Activated T-cell treated with anti-CD3 and anti-CD28 coated beads, Interleukin-2, amount 50 U/mL, for 4 hours (primary cell): Measurements from ENCODE around the gene USP6NL. TPM values are rescaled to one million over a fixed set of nuclear protein-coding genes. Genes with fewer than 3 reads are reported as not detected.

Source experiments
- ATAC-seq, 2 donors: fragments of 200-7000 bp; cut with Tn5 transposase; one replicate each; pipeline ENCODE4 v1.10.0; 2021
- DNase-seq: peaks from one replicate; pipeline ENCODE4 v3.0.0-alpha.2; 2020
- H3K27me3 Mint-ChIP-seq: one replicate; pipeline ENCODE4 v1.8.0; 2021; ENCODE audit warnings: low read depth, mixed read lengths
- H3K36me3 Mint-ChIP-seq: one replicate; pipeline ENCODE4 v1.8.0; 2022; ENCODE audit warnings: mixed read lengths; ENCODE audit not compliant: insufficient read depth
- H3K4me1 Mint-ChIP-seq: one replicate; pipeline ENCODE4 v1.8.0; 2021; ENCODE audit warnings: low read depth, mixed read lengths
- H3K4me3 Mint-ChIP-seq: one replicate; pipeline ENCODE4 v1.8.0; 2021; ENCODE audit warnings: mild to moderate bottlenecking, moderate library complexity, mixed read lengths
- H3K9me3 Mint-ChIP-seq: one replicate; pipeline ENCODE4 v1.8.0; 2021; ENCODE audit warnings: mixed read lengths
- total RNA-seq, 3 donors: library from RNA; stranded (reverse); gene quantifications; one replicate each; pipeline ENCODE4 v1.2.1, GENCODE V29; 2021

USP6NL gene
- total RNA-seq, 3 donors from 2014 or later: 4.7 to 5.3 (median 4.7) TPM

DNA sequence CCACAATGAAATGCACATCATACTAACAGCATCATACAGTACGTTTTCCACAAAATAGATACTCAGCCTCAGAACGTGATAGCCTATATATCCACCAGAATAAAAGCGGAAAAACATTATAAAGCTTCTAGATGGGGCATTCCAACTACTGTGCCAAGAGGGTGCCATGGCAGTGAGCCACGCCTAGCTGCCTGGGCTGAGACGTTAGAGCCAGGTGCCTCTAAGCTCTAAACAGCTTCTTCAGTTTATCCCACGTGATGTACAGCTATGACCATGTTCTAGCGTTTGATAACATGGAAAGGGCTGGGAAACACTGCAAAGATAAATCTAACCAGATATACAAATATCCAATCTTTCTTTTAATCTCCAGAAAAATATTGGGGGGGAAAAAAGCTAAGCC, 17.8 kb downstream of the USP6NL start:
- Mint-ChIP-seq H3K9me3 (no peaks in the 10 kb centered on the region), H3K4me1 (peaks cover 4% of the 10 kb centered on the region), H3K36me3 (peaks cover 2% of the 10 kb centered on the region), H3K4me3 (no peak overlapping the region), H3K27me3 (no peaks in the 10 kb centered on the region)
- DNase-seq (no peak), ATAC-seq (no peak)

DNA sequence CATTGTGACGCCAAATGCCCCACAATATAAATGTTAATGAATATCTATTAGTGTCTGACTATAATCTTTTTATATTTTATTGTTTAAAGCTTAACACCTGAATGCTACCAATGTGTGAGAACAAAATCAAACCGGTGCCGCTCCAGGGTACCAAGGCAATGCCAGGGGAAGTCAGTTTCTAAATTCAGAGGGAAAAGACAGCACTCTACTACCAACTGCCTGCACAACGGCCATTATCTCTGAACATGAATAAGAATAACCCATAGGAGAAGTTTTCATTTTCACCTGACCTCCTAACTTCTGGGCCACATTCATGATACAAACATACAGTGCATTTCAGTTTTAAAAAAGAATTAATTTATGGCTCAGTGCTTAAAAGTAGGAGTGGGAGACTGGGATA, 21.7 kb downstream of the USP6NL start:
- Mint-ChIP-seq H3K4me1 (peaks cover 3% of the 10 kb centered on the region), H3K4me3 (no peak overlapping the region), H3K27me3 (peaks cover 2% of the 10 kb centered on the region), H3K9me3 (peaks cover 3% of the 10 kb centered on the region), H3K36me3 (no peaks in the 10 kb centered on the region)
- ATAC-seq (no peak), DNase-seq (no peak)

DNA sequence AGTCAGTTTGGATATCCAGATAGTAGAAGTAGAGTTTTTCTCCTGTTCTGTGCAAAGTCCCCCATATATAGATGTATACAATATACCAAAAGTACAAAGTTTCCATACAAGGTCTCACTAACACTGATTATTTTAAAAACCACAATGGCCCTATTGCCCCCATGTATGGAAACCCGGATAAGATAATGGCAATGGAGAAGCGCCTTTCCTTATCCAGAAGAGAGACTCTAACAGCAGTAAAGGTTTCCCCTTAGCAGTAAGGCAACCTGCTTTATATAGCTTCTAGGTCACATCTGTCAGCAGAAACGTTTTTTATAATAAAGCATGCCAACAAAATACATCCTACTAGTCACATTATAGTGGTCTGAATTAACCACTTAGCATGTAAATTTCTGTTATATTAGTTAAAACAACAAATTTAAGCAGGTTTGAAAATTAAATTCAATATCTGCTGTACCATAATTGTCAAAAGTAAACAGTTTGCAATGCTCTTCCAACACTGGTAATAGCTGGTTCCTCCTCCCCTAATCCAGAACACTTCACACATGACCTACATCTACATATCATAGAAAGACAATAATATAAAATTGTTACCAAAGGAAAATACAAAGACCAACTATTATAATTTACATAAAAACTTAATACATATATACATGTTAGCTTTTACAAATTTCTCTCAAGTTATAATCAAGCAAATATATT, 22.4 kb downstream of the USP6NL start:
- H3K4me1 Mint-ChIP-seq: peaks cover 3% of the 10 kb centered on the region
- H3K27me3 Mint-ChIP-seq: peaks cover 4% of the 10 kb centered on the region
- ATAC-seq (no peak), DNase-seq (no peak)
- peaks cover 3% of the 10 kb centered on the region for H3K9me3 Mint-ChIP-seq
- H3K4me3 Mint-ChIP-seq: no peak overlapping the region
- H3K36me3 Mint-ChIP-seq: peaks cover 2% of the 10 kb centered on the region

DNA sequence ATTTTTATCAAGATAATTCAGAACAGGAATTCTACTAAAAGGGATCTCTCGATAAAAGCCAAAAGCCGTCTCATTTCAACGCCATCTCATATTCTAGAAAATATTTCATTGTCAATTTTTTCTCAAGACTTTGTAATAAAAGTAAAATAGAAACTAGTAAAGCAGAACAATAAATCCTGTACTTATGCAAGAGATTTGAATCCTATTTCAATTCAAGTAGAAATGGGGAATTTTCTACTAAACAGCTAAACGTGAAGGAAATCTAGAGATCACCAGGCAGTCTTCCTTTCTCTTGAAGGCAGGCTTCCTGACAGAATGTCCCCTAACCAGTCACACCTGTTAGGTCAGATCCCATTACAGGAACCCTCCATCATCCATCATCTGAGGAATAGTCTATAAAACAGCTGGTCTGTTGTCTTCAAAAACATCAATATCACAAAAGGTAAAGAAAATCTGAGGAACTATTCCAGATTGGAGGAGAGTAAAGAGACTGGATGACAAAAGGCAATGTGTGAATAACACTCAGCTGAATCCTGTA, 23.7 kb downstream of the USP6NL start:
- Mint-ChIP-seq H3K27me3 (peaks cover 4% of the 10 kb centered on the region), H3K9me3 (peaks cover 3% of the 10 kb centered on the region), H3K4me1 (peaks cover 3% of the 10 kb centered on the region)

DNA sequence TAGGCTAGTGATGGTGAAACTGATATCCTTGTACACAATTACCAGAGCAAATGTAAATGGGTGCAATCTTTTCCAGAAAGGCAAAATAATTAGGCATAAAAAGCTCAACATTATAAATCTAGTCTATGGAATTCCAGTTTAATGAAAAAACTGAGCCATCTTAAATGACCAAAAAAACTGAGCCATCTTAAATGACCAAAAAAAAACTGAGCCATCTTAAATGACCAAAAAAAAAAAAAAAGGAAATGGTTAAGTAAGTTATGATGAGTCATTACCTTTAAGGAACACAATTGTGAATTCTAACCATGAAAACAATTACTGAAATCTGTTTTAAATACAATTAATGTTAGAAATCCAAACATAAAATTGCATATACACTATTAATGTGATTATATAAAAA, 25.3 kb downstream of the USP6NL start:
- Mint-ChIP-seq H3K4me1 (peaks cover 11% of the 10 kb centered on the region), H3K36me3 (peaks cover 2% of the 10 kb centered on the region), H3K4me3 (no peak overlapping the region), H3K9me3 (peaks cover 3% of the 10 kb centered on the region), H3K27me3 (peaks cover 4% of the 10 kb centered on the region)
- DNase-seq: no peak
- ATAC-seq: no peak

More for the DNA sequence above, 23.7 kb downstream of the USP6NL start:
- ATAC-seq (no peak), DNase-seq (no peak)
- peaks cover 2% of the 10 kb centered on the region for H3K36me3 Mint-ChIP-seq
- H3K4me3 Mint-ChIP-seq: no peak overlapping the region

DNA sequence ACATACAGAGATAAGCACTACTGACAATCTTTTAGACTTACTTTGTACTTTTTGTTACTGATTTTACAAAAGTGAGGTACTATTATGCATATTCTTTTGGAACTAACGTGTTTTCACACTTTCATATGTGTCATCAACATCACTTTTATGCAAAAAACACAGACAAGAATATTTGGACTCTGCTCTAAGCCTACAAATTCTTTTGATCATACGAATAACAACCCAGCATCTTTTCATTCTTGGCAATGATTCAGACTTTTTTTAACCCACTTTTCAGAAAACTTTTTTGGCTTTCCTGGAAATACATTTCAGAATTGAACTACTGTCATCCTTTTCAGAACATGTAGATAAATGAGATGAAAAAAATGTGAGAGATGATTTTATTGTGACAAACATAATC, 30.2 kb downstream of the USP6NL start:
- Mint-ChIP-seq H3K36me3 (peaks cover 2% of the 10 kb centered on the region), H3K4me1 (peaks cover 28% of the 10 kb centered on the region), H3K27me3 (peaks cover 4% of the 10 kb centered on the region), H3K4me3 (no peak overlapping the region), H3K9me3 (peaks cover 3% of the 10 kb centered on the region)
- ATAC-seq (peak; percentile 71 to 77), DNase-seq (no peak)

DNA sequence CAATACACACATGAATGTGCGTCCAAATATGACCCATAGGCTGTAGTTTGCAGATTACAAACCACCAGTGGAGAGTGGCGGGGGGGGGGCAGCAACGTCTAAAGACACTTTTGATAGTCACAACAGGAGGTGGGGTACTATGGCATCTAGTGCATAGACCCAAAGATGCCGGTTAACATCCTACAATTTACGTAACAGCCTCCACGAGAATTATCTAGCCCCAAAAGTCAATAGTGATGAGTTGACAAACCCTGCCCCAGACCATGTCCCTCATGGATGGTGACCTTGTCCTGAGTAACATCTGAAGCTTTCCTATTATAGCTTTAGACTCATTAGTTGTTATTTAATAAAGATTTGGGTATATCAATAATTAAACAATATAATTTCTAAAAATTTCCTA, 31.6 kb downstream of the USP6NL start:
- Mint-ChIP-seq H3K4me3 (no peak overlapping the region), H3K9me3 (peaks cover 1% of the 10 kb centered on the region), H3K36me3 (peaks cover 2% of the 10 kb centered on the region), H3K27me3 (peaks cover 4% of the 10 kb centered on the region), H3K4me1 (peaks cover 34% of the 10 kb centered on the region)
- no peak for ATAC-seq
- DNase-seq: no peak

DNA sequence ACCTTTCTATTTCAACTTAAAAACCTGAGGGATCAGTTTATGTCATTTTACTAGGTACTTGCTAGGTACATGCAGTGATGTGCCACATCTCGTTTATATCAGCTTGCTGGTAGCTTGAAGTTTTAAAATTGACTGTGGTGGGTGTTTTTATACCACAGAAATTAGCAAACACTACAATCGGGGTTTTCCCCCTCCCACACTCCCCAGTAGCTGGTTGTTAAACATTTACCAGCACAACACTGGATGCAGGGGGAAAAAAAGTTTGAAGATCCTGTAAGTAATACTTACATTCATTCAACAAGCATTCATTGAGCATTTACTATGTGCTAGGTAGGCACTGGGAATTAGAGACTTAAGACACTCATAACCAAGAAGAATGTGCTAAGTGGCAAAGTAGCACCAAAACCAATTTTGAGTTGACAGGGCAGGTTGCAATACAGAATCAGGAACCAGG, 32.6 kb downstream of the USP6NL start:
- no peaks in the 10 kb centered on the region for H3K9me3 Mint-ChIP-seq
- H3K36me3 Mint-ChIP-seq: no peaks in the 10 kb centered on the region
- ATAC-seq: peak; percentile 75 to 81
- peaks cover 2% of the 10 kb centered on the region for H3K27me3 Mint-ChIP-seq
- peaks cover 38% of the 10 kb centered on the region for H3K4me1 Mint-ChIP-seq
- peak; percentile 8 for DNase-seq
- no peak overlapping the region for H3K4me3 Mint-ChIP-seq

DNA sequence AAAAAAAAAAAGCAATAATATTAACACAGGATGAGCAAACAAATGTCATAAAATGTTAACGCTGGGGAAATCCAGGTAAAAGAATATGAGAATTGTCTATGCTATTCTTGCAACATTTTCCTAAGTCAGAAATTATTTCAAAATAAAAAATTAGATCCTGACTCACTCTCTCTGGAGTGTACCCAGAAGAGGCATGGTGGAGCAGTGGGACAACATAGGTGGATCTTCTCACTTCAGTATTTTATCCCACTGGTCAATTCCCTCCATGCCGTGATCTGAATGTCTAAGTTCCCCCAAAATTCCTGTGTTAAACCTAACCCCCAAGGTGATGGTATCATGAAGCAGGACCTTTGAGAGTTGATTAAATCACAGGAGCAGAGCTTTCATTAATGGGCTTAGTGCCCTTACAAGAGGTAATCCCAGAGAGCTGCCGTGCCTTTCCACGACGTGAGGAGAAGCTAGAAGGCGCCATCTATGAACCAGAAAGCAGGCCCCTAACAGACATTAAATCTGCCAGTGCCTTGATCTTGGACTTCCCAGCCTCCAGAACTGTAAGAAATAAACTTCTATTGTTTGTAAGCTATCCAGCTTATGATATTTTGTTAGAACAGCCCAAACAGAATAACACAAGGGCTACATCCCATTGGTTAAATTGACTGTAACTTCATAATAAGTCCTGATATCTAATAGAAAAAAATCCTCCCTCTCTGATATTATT, 35.2 kb downstream of the USP6NL start:
- DNase-seq (no peak), ATAC-seq (no peak)
- Mint-ChIP-seq H3K9me3 (no peaks in the 10 kb centered on the region), H3K27me3 (peaks cover 2% of the 10 kb centered on the region), H3K4me1 (peaks cover 35% of the 10 kb centered on the region), H3K36me3 (no peaks in the 10 kb centered on the region), H3K4me3 (no peak overlapping the region)

DNA sequence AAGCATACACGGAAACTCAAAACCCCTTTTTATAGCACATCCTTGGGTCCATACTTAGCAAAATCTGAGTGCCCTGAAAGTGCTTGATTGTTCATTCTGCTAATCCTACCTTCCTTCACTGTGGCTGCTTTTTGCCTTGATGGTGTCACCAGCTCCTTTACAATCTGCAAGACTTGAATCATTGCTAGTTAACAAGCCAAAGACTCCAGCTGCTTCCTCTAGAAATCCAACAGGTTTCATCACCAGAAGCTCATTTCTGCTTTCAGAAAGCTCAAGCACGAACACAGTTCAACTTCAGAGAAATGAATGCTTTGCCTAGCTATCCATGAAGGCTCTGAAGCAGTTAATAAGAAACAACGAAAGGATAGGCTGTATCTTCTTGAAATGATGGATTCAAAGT, 38.0 kb downstream of the USP6NL start:
- DNase-seq: no peak

DNA sequence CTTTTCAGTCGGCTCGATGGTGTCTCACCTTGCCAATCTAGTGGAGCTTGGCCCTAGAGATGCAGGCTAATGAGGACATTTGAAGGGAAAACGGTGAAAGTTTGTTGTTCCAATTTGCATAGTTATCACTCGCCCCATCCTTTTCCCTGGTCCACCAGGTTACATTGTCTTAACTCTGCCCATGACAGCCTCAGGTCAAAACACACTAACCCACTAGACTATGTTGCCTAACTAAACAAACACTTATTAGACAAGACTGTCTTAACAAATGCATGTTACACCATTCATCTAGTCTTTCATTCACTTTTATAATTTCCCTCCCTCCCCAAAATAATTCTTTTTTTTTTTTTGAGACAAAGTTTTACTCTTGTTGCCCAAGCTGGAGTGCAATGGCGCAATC, 40.7 kb downstream of the USP6NL start:
- Mint-ChIP-seq H3K36me3 (no peaks in the 10 kb centered on the region), H3K9me3 (no peaks in the 10 kb centered on the region), H3K4me1 (peaks cover 16% of the 10 kb centered on the region), H3K4me3 (no peak overlapping the region), H3K27me3 (no peaks in the 10 kb centered on the region)
- ATAC-seq (no peak), DNase-seq (no peak)

More for the DNA sequence above, 38.0 kb downstream of the USP6NL start:
- H3K4me1 Mint-ChIP-seq: peaks cover 18% of the 10 kb centered on the region
- no peaks in the 10 kb centered on the region for H3K36me3 Mint-ChIP-seq
- peak in 1 of 2 donors; percentile 35 for ATAC-seq
- H3K27me3 Mint-ChIP-seq: no peaks in the 10 kb centered on the region
- no peak overlapping the region for H3K4me3 Mint-ChIP-seq
- H3K9me3 Mint-ChIP-seq: no peaks in the 10 kb centered on the region

DNA sequence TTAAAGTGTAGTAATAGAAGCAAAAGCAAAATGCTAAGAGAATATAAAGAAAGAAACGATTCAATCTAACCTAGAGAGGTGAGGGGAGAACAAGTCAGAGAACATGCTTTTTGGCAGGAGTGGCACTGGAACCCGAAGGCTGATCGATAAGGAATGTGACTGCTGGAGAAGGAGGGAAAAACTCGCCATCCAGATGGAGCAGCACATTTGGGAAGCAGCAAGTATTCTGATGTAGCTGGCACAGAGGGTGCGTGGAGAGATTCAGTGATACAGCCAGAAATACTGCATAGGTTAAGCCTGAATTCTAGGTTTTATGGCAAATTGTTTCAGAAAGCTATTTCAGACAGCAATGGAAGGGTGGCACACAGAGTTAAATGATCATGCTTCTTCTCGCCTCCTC, 42.0 kb downstream of the USP6NL start:
- no peak for ATAC-seq
- Mint-ChIP-seq H3K4me1 (peaks cover 10% of the 10 kb centered on the region), H3K4me3 (no peak overlapping the region), H3K9me3 (no peaks in the 10 kb centered on the region), H3K36me3 (no peaks in the 10 kb centered on the region), H3K27me3 (no peaks in the 10 kb centered on the region)
- DNase-seq: no peak

DNA sequence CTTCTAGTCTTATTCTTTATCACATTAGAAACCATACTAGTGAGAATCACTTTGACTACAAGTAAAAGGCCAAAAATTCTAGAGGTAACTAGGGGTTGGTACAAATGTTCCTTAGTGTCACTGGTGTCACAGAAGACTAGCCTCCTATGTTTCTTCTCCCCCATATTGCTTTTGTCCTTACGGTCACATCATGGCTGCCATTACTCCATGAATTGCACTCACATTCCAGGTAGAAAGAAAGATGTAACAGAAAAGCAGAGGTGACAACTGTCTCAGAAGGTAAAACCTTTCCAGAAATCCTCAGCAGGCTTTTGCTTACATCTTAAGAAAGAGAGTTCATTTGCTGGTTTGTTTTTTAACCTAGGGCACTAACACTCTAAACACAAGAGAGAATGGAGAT, 42.9 kb downstream of the USP6NL start:
- H3K4me3 Mint-ChIP-seq: no peak overlapping the region
- no peaks in the 10 kb centered on the region for H3K9me3 Mint-ChIP-seq
- H3K27me3 Mint-ChIP-seq: peaks cover 2% of the 10 kb centered on the region
- peaks cover 6% of the 10 kb centered on the region for H3K4me1 Mint-ChIP-seq
- ATAC-seq: no peak
- DNase-seq: no peak
- peaks cover 3% of the 10 kb centered on the region for H3K36me3 Mint-ChIP-seq

DNA sequence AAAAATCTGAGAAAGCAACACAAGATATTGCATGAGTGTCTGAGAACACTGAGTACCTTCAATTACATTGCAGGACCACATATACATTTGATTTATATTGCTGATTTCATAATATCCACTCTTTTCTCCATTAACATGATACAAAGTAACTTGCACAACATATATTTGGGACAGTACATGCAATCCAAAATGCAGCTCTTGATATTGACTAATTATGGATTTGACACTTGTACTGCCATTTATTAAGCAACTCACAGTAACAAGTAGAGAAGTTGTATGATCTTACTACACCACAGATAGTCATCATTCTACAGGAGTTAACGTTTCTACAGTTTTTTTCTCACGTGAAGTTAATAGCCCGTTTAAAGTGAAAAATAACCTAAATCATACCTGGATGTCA, 46.7 kb downstream of the USP6NL start:
- Mint-ChIP-seq H3K27me3 (peaks cover 2% of the 10 kb centered on the region), H3K4me3 (no peak overlapping the region), H3K36me3 (peaks cover 4% of the 10 kb centered on the region), H3K9me3 (no peaks in the 10 kb centered on the region), H3K4me1 (peaks cover 5% of the 10 kb centered on the region)
- no peak for DNase-seq
- ATAC-seq: no peak

DNA sequence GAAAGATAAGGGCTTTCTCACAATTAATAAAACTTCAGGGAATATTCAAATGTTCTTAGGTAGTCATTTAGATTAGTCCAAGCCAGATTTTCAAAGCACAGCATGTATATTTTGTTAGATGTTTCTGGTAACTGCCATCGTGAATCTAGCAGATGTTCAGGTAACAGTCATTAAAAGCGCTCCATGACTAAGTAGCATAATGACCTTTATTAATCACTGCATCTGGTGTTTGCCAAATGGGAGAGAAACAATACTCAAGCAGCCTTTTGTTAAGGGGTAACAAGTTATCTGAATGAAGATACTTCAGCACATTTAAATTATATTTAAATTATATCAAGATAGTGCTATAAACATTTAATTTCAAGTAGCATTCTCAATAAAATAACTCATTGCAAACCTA, 47.5 kb downstream of the USP6NL start:
- no peaks in the 10 kb centered on the region for H3K9me3 Mint-ChIP-seq
- no peak overlapping the region for H3K4me3 Mint-ChIP-seq

More for the DNA sequence above, 47.5 kb downstream of the USP6NL start:
- ATAC-seq (no peak), DNase-seq (no peak)
- Mint-ChIP-seq H3K4me1 (peaks cover 5% of the 10 kb centered on the region), H3K27me3 (peaks cover 2% of the 10 kb centered on the region), H3K36me3 (peaks cover 4% of the 10 kb centered on the region)
